ENCODE results near the gene RECQL5.

- TF ChIP-seq YY1 (IDR thresholded peaks at IDR 0.05; ENCODE audit: insufficient read depth, insufficient read length) (no peak), ZNF274 (IDR thresholded peaks at IDR 0.05; ENCODE audit: low read depth, low read length) (no peak), SUZ12 (IDR thresholded peaks at IDR 0.05; ENCODE audit: extremely low read depth, insufficient read depth, insufficient read length) (no peak)
Measured at GRCh38 chr17:75615301-75615700, 51.7 kb downstream of the RECQL5 start.

All from NT2/D1 (cell line).